Measurements from ENCODE around the gene SWAP70.

DNA sequence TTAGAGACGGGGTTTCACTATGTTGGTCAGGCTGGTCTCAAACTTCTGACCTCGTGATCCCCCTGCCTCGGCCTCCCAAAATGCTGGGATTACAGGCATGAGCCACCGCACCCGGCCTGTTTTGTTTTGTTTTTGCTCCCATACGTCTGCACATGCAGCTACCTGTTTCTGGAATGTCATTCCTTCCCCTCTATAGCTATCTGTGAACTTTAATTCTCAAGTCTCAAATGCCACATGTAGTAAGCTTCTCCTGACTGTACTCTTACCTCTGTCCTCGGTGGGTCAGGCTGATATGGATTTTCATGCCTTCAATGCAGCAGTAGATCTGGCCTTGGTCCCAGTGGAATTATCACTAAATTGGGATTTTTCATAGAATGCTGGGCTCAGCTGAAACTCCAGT lies 12.4 kb upstream of the SWAP70 start:
- TF ChIP-seq, protein P1, sequence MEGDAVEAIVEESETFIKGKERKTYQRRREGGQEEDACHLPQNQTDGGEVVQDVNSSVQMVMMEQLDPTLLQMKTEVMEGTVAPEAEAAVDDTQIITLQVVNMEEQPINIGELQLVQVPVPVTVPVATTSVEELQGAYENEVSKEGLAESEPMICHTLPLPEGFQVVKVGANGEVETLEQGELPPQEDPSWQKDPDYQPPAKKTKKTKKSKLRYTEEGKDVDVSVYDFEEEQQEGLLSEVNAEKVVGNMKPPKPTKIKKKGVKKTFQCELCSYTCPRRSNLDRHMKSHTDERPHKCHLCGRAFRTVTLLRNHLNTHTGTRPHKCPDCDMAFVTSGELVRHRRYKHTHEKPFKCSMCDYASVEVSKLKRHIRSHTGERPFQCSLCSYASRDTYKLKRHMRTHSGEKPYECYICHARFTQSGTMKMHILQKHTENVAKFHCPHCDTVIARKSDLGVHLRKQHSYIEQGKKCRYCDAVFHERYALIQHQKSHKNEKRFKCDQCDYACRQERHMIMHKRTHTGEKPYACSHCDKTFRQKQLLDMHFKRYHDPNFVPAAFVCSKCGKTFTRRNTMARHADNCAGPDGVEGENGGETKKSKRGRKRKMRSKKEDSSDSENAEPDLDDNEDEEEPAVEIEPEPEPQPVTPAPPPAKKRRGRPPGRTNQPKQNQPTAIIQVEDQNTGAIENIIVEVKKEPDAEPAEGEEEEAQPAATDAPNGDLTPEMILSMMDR (IDR thresholded peaks at IDR 0.05) = no peak
- no peak for TF ChIP-seq POLR2A (IDR thresholded peaks at IDR 0.05)
